ENCODE measurements around the gene MGLL.
"Not testable (repeated sequence)": the region's sequence is repeated elsewhere in the genome, so short reads cannot be mapped to it uniquely, and the experiment has no call there.

Gene MGLL

GRCh38 chr3:127669541-127670228, 152.6 kb downstream of the MGLL start:
- no peak for DNase-seq

- DNase-seq: no peak
Measured at GRCh38 chr3:127668906-127669305, 153.4 kb downstream of the MGLL start.

- peak; percentile 16 to 58 for DNase-seq
Measured at GRCh38 chr3:127667119-127667681, 155.1 kb downstream of the MGLL start.

- no peak for DNase-seq
Measured at GRCh38 chr3:127666676-127667075, 155.6 kb downstream of the MGLL start.

GRCh38 chr3:127665586-127665985, 156.7 kb downstream of the MGLL start:
- no peak for DNase-seq

- no peak for DNase-seq
Measured at GRCh38 chr3:127665165-127665564, 157.2 kb downstream of the MGLL start.

- DNase-seq: no peak
Measured at GRCh38 chr3:127663151-127663550, 159.2 kb downstream of the MGLL start.

GRCh38 chr3:127662001-127662469, 160.3 kb downstream of the MGLL start:
- DNase-seq: no peak

GRCh38 chr3:127661600-127661999, 160.7 kb downstream of the MGLL start:
- no peak for DNase-seq

- DNase-seq: no peak
Measured at GRCh38 chr3:127660621-127661251, 161.6 kb downstream of the MGLL start.

- DNase-seq: no peak
Measured at GRCh38 chr3:127658234-127658633, 164.1 kb downstream of the MGLL start.

- no peak for DNase-seq
Measured at GRCh38 chr3:127656906-127657305, 165.4 kb downstream of the MGLL start.

- no peak for DNase-seq
Measured at GRCh38 chr3:127655641-127656040, 166.7 kb downstream of the MGLL start.

GRCh38 chr3:127654993-127655392, 167.3 kb downstream of the MGLL start:
- DNase-seq: not testable (repeated sequence)

- DNase-seq: no peak
Measured at GRCh38 chr3:127654374-127654773, 167.9 kb downstream of the MGLL start.

- DNase-seq: peak in 1 of 2 experiments; percentile 4
Measured at GRCh38 chr3:127652246-127652995, 169.9 kb downstream of the MGLL start.

- DNase-seq: no peak
Measured at GRCh38 chr3:127651516-127652172, 170.7 kb downstream of the MGLL start.

GRCh38 chr3:127650236-127650635, 172.1 kb downstream of the MGLL start:
- no peak for DNase-seq

- DNase-seq: no peak
Measured at GRCh38 chr3:127647845-127648204, 174.5 kb downstream of the MGLL start.

- no peak for DNase-seq
Measured at GRCh38 chr3:127647166-127647844, 175.0 kb downstream of the MGLL start.

- DNase-seq: no peak
Measured at GRCh38 chr3:127646501-127647046, 175.7 kb downstream of the MGLL start.

All from cerebellar nuclear complex (tissue), 1 donor.